GM19372 (cell line): ENCODE results near the gene NXPH2.
"Not testable (repeated sequence)": the region's sequence is repeated elsewhere in the genome, so short reads cannot be mapped to it uniquely, and the experiment has no call there.

Experiments used
- ATAC-seq: cut with Tn5 transposase; IDR thresholded peaks from one replicate; pipeline ENCODE4 v1.9.1; 2021; ENCODE audit warnings: mild to moderate bottlenecking, low read depth, moderate library complexity; ENCODE audit not compliant: unreplicated experiment

Gene NXPH2

DNA sequence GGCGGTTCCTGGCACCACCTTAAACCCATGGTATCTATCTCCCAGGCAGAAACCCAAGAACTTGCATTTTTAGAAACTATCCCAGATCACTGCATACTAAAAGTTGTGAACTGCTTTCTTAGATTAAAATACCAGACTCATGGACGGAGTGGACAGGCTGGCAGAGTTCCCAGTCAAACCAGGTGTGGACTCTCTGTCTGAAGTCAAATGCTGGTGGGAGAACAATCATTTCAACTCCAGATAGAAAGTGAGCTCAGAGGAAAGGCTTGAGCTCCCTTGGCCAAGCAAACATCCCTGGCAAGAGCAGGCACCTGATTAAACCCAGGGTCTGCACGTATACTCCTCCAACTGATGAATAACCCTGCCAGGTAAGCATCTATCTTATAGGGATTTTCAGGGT lies 19.5 kb downstream of the NXPH2 start:
- ATAC-seq, result no peak

DNA sequence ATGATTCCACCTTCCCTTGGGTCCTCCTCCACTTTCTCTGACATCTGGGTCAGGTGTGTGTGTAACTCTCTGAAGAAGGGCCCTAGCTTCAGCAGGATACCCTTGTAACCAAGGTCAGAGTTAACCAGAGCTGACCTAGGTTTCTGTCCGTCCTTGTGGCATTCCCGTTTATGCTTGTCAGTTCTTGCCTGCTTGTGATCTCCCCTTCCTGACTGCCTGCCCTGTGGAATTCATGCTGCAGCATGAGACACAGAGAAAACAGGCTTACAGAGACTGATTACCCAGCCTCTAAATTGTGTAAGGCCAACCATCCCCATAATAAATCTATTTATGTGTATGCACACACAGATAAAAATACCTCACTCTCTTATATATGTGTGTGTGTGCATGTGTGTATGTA lies 22.8 kb downstream of the NXPH2 start:
- ATAC-seq, result no peak

DNA sequence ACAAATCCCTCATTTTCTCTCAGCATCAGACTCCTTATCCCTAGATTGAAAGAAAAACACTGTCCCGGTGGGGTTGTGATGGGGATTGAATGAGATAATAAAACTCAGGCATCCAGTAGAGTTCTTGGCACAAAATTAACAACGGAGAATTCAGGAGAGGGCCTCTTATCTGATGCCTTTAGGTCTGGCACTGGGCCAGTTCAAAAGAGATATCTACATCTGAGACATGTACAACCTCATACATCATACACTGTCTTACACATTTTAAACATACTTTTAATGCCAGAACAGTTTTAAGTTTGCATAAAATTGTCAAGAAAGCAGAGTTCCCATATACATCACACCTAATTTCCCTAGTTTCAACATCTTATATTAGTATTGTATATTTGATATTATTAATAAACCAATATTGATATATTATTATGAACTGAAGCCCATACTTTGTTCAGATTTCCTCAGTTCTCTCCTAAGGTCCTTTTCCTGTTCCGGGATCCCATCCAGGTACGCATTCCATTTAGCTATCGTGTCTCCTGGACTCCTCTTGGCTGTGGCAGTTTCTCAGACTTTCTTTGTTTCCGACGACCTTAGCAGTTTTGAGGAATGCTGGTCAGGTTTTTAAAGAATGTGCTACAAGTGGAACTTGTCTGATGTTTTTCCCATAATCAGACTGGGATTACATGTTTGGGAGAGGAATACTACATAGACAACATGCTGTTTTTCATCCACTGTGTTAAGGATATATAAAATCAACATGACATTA lies 27.8 kb downstream of the NXPH2 start:
- no peak for ATAC-seq

DNA sequence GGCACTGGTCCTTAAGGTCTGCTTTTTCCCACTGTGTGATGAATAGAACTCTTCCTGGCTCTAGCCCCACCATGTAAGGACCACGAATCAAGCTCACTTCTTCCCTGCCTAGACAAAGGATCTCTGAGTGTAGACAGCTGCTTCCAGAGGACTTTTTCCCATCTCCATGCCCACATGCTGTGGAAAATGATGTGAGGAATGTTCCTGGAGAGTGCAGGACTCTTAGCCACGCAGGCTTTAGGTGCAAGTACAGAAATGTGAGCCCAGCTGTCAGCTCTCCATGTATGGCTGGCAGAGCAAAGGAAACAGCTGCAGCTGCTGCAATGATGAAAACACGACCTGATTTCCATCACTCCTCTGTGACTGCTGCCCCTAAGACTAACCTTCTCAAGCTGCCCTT lies 35.5 kb downstream of the NXPH2 start:
- no peak for ATAC-seq

DNA sequence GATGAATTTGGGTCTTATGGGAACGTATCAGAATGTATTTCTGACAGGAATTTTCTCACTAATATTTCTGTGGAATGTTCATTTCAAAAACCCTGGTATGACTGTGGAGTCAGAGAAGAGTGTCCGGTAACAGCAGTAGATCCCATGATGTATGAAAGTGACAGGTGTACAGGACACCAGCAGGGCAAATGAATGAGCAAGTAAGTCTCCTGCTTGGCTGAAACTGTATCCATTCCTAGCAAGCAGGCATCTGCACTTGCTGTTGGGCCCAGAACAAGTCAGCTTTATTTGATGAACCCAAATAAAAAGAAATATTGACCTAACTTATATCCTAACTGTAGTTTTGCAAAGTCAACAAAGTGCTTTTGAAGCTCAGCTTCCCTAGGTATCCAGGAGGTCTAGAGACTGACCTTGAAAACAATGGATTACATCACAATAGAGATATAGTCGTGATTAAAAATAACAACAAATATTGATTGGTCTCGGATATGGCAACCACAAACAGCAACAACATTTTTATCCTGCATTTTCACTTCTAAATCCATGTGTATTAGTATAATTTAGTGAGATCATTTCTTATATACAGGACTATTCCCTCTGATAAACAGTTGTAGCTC lies 37.6 kb downstream of the NXPH2 start:
- ATAC-seq, result no peak

DNA sequence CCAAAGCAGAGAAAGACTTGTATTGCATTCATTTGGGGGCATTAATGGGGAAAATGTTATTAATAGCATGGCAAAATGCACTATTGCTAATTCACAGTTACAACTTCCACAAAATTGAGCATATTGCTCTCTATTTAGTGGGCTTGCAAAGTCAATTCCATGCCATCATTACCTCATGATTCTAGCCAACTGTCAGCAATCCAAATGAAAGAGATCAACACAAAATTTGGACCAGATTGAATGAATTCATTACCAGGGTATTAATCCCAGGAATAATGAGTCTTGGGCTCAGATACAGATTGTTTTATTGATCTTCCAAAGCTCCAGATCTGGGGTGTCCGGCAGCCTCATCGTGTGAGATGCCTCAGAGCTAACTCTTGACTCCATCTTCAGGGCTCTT lies 38.3 kb downstream of the NXPH2 start:
- ATAC-seq, result no peak

DNA sequence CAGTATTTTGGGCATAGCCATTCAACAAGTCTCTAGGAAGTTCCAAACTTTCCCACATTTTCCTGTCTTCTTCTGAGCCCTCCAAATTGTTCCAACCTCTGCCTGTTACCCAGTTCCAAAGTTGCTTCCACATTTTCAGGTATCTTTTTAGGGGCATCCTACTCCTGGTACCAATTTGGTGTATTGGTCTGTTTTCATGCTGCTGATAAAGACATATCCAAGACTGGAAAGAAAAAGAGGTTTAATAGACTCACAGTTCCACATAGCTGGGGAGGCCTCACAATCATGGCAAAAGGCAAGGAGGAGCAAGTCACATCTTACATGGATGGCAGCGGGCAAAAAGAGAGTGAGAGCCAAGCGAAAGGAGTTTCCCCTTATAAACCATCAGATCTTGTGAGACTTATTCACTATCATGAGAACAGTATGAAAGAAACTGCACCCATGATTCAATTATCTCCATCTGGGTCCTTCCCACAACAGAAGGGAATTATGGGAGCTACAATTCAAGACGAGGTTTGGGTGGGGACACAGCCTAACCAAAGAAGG lies 43.1 kb downstream of the NXPH2 start:
- not testable (repeated sequence) for ATAC-seq

DNA sequence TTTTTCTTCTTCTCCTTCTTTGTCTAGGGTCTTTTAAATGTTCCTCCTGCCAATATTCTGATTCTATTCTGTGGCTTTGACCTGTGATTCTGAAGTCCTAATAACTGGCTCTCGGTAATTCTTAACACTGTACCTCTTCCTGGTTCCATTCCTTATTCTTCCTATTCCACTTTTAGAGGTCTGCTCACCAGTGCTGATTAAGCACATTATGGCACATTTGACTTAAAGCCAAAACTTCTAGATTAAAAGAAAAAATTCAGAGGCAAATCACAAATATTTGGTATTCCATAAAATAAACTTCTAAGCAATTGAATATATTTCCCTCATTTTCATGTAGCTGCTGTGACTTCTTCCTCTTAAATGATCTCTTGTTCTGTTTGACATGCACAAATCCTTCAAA lies 47.5 kb downstream of the NXPH2 start:
- no peak for ATAC-seq

DNA sequence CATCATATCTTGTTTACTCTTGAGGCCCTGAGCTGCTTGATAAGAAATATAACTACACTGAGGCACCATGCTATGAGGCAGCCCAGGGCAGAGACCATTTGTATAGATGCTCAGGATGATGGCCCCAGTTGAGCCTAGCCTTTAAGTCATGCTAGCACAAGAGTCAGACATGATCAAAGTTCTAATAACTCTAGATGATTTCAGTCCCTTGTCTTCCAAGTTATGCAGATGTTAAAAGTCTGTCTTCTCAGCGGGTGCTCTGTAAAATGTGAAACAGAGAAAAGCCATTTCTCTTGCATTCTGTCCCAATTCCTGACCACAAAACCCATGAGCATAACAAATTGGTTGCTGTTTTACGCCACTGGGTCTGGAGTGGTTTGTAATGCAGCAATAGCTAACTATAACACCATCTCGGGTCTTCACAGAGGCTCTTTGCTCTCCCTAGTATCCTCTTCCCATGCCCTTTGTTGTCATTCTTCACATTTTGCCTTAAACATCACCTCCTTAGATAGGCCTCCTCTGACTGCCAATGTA lies 49.6 kb downstream of the NXPH2 start:
- ATAC-seq, result no peak

DNA sequence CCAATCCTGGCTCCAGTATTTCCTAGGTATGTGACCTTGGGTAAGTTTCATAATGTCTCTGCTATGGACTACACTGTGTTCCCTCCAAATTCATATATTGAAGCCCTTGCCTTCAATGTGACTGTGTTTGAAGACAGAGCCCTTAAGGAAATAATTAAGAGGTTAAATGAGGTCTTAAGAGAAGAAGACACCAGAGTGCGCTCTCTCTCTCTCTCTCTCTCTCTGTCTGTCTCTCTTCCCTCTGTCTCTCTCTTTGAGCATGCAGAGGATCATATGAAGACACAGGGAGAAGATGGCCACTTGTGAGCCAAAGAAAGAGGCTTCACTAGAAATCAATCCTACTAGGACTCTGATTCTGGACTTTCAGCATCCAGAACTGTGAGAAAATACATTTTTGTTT lies 52.2 kb downstream of the NXPH2 start:
- ATAC-seq, result no peak

DNA sequence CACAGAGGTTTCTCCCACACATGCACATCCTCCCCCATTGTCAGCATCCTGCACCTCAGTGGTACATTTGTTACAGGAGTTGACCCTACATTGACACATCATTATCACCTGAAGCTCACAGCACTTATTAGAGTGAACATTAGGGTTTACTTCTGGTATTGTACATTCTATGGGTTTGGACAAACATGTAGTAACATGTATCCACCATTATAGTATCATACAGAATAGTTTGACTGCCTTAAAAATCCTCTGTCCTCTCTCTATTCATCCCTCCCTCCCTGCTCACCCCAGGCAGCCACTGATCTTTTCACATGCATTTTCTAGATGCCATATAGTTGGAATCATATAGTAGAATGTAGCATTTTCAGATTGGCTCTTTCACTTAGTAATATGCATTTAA lies 53.5 kb downstream of the NXPH2 start:
- no peak for ATAC-seq

DNA sequence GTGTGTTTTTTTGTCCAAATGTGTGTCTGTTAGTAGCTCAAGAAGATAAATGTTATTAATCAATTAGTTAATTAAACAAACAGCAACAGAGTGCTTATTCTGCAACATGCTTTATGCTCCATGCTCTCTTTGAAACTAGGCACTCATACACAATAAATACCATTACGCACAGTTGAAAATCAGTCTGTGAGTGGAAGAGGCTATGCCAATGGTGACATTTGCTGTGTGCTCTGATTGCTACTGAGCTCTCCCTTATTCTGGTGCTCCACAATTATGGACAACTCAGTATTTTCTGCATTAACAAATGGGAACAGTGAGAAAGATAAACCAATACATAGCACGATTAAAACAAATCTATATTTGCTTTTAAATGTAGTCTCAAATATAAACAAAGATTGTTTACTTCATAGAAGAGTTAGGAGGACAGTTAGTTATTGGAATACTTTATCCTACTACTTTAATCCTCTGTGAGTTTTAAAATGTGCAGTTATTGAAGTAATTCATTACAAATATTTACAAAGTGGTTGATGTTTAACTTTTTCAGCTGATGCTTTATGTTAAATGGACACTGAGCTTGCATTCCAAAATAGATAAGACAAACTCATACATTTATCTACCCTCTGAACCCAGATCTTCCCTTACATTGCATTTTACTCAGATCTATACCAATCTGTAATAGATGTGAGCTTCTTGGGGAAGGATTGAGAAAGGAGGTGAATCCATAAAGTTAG lies 55.3 kb downstream of the NXPH2 start:
- ATAC-seq, result no peak

DNA sequence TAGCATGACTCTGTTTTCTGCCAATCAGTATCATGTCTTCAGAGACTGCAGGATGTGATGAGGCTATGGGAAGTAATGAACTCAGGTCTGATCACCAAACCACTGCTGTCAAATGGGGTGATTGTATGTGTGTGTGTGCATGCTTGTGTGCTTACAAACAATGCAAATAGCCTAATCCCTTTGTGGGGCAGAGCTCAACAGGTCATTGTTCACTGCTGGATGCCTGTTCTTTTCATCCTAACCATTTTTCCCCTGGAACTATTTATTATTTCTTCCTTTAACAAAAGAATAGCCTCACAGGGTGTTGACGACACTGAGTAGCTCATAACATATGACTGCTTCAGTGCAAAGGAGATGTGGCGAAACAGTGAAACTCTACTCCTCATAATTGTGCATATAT lies 55.9 kb downstream of the NXPH2 start:
- ATAC-seq, result no peak

DNA sequence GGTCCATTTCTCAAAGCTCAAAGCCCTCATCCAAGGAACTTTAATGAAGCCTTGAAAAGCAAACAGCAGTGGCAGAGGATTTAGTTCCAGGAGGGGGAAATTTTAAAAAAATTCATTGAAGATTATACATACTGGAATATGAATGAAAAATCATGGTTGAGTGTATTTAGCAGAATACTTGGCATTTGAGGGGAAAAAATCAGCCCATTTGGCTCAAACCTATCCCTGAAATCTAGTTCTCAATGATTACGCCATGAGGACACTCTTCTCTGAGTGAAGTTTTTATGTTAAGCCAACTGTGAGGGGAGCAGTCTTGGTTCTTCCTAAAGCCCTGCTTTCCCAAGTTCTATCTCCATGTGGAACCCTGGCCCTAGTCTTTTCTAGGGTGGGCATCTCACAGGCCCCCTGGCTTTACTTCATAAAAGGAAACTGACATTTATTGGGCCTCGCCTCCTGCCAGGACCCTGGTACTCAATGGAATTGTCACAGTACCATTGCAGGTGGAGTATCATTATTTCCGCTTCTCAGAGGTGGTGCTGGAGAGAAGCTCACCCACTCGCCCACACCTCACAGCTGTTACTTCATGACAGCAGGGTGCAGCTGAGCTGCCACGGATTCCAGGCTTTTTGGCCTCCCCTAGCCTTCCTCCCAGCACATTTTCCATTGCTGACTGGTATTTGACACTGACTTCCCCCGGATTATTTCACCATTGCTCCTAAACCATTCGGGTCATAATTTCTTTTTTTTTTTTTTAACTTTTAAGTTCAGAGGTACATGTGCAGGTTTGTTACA lies 56.8 kb downstream of the NXPH2 start:
- no peak for ATAC-seq

DNA sequence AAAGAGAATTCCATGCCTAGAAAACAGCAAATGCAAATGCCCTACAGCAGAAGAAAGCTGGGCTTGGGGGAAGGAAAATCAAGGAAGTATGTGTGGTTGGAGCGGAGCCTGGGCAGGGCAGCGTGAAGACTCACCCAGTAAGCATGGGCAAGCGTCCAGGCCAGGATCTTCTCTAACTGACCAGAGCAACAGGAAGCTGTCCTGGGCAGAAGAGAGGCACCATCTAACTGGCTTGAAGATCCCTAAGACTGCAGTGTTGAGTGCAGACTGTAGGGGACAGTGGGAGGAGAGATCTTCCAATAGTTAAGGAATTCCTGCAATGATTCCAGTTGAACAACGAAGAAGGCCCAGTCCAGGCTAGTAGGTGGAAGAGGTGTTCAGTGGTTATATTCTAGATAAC lies 57.9 kb downstream of the NXPH2 start:
- ATAC-seq, result no peak

DNA sequence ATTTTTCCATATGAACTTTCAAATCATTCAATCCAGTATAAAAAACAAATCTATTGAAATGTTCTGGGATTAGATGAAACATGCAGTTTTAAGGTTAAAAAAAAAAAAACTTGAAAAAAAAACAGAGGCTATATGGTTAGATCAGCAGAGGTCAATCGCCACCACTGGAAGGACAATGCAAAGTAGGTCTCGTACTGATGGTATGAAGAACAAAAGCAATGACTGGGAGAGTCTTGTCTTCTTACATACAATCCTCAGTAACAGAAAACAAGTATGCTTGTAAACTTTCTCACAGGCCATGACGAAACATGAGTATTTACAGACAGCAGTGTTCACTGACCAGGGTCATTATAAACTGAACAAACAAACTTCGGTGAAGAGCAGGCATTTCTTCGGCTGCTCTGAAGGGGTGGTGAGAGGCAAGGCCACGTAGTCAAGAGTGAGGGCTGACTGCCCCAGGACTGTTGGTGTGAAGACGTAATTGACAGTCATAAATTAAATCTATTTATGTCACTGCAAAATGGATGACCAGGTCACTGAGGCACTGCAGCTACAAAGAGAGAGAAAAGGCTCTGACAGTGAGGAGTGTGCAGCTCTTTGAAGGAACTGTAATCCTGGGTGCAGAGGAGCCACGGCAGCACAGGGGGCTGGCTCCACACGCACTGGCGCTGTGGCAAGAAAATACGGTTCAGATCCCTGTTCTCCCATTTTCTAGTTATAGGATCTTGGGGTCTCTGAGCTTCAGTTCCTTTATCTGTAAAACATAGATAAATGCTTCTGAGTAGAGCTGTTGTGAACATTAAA lies 60.0 kb downstream of the NXPH2 start:
- no peak for ATAC-seq

DNA sequence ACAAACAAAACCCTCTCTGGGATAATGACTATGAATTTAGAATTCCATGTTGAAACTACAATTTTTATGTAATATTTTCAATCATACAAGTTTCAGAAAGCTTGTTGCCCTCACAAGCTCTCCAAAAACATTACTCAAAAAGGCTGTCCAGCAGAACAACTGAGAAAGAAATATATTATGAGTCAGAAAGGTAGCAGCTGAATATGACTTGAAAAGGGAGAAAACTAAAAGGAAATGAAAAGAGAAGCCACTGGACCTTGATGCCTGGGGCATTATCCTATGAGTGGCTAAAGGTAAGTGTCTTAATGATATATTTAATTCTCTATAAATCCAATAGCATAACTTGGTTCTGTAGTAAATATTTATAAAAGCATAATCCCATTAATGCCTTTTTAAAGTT lies 61.8 kb downstream of the NXPH2 start:
- ATAC-seq, result no peak

DNA sequence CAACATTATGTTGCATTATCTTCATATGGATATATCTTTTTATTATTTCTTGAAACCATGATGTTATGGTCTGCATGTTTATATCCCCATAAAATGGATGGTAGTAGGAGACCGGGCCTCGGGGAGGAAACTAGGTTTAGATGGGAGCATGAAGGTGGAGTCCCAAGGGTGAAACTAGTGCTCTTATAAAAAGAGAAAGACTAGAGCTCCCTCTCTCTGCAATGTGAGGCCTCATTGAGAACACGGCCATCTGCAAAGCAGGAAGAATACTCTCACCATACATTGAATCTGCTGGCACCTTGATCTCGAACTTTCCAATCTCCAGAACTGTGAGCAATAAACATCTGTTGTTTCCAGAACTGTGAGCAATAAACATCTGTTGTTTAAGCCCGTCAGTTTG lies 64.0 kb downstream of the NXPH2 start:
- ATAC-seq, result no peak

DNA sequence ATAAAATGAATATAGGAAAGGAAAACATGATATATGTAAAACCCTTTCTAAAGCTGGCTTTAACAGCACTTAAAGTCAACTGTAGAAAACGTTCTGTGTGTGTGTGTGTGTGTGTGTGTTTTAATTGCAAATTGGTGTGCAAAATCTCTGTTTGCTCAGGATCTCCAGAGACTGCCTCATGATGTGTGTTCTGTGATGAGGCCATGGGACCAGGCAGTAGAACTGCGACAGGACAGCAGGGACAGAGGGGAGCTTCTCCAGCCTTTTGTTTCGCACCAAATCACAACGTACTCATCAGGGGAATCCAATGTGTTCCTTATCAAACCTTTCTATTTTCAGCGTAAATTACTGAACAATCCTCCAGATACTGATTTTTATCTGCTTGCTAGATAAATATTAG lies 66.7 kb downstream of the NXPH2 start:
- ATAC-seq, result no peak

DNA sequence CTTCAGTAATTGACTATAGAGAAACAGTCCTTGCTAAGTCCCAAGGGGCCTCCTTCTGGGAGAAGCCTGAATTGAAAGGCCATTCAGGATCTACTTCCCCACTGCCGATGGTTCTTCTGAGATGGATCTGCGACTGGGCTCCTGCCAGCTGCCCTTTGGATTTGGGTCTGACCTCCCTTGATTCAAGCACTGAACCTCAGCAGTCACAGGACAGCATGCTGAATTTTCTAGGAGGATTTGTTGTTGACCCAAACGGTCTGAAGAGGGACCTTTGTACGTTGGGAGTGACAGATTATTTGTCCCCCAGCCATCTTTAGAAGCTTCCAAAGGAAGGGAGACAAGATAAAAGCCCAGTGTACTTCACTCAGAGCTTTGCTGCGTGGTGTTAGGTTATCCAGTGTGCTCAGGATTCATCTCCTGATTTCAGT lies 67.1 kb downstream of the NXPH2 start:
- ATAC-seq, result no peak
